IMR-90 (cell line): Measurements from ENCODE around the gene BAMBI. TPM values are rescaled to one million over a fixed set of nuclear protein-coding genes. Genes with fewer than 3 reads are reported as not detected.

Experiments used
- ATAC-seq: fragments of 200-7000 bp; cut with Tn5 transposase; 2 replicates; pipeline ENCODE4 v1.9.1; 2020; ENCODE audit warnings: low read depth, mild to moderate bottlenecking, moderate library complexity
- BruUV-seq: library from RNA; stranded (reverse); fragments of 400-500 nt; replicated peaks from 2 replicates; lab custom pipeline; 2021; lab: Mats Ljungman, UMichigan
- CTCF ChIA-PET: fragments of 300-600 bp; formaldehyde crosslinking; extraction: SDS; loops from one replicate; lab custom pipeline; 2021; ENCODE audit warnings: antibody characterized with exemption; lab: Yijun Ruan, JAX
- POLR2A ChIA-PET: fragments of 300-600 bp; sonication (Branson Sonifier 250); formaldehyde crosslinking; loops from one replicate; lab custom pipeline; 2022; ENCODE audit warnings: antibody characterized with exemption; ENCODE audit not compliant: unreplicated experiment; lab: Charles Lee
- DNase-seq: peaks from one replicate; pipeline ENCODE4 v3.0.0; 2013
- H2AFZ ChIP-seq: replicated peaks from 2 replicates; pipeline ENCODE3; 2013; ENCODE audit warnings: low read length, mild to moderate bottlenecking; ENCODE audit not compliant: poor library complexity
- H2AK5ac ChIP-seq: 2 replicates; pipeline ENCODE4 v1.6.1; 2013; ENCODE audit warnings: low read depth, low read length, inconsistent platforms
- H2AK9ac ChIP-seq: replicated peaks from 2 replicates; pipeline ENCODE3; 2013; ENCODE audit warnings: mild to moderate bottlenecking, low read depth, low read length, moderate library complexity; ENCODE audit not compliant: poor library complexity
- H2BK120ac ChIP-seq: 2 replicates; pipeline ENCODE4 v1.6.1; 2013; ENCODE audit warnings: low read depth, low read length, inconsistent platforms
- H2BK15ac ChIP-seq: 3 replicates; pipeline ENCODE4 v1.6.1; 2013; ENCODE audit warnings: low read depth, low read length, inconsistent platforms
- H2BK20ac ChIP-seq: 2 replicates; pipeline ENCODE4 v1.6.1; 2013; ENCODE audit warnings: low read depth, mild to moderate bottlenecking, inconsistent platforms, low read length, moderate library complexity
- H2BK5ac ChIP-seq: 2 replicates; pipeline ENCODE4 v1.6.1; 2013; ENCODE audit warnings: mild to moderate bottlenecking, low read depth, low read length, inconsistent platforms; ENCODE audit not compliant: poor library complexity, severe bottlenecking
- H3K14ac ChIP-seq: replicated peaks from 2 replicates; pipeline ENCODE4 v1.6.1; 2013; ENCODE audit warnings: low read depth, low read length, inconsistent platforms
- H3K18ac ChIP-seq: 2 replicates; pipeline ENCODE4 v1.6.1; 2013; ENCODE audit warnings: low read depth, low read length, control low read depth
- H3K23ac ChIP-seq: 2 replicates; pipeline ENCODE4 v1.6.1; 2013; ENCODE audit warnings: low read depth, low read length, inconsistent platforms
- H3K27ac ChIP-seq: 2 replicates; pipeline ENCODE4 v1.5.1; 2013; ENCODE audit warnings: mild to moderate bottlenecking, control low read depth, low read length; ENCODE audit not compliant: insufficient read depth
- H3K27me3 ChIP-seq: 2 replicates; pipeline ENCODE4 v1.6.1; 2013; ENCODE audit warnings: low read length; ENCODE audit not compliant: control insufficient read depth, insufficient read depth
- H3K36me3 ChIP-seq: 2 replicates; pipeline ENCODE4 v1.6.1; 2013; ENCODE audit warnings: low read length, mixed read lengths; ENCODE audit not compliant: control insufficient read depth, insufficient read depth
- H3K4ac ChIP-seq: 2 replicates; pipeline ENCODE4 v1.6.1; 2013; ENCODE audit warnings: low read depth, low read length, inconsistent platforms
- H3K4me1 ChIP-seq: 2 replicates; pipeline ENCODE4 v1.6.1; 2013; ENCODE audit warnings: low read length, mixed read lengths; ENCODE audit not compliant: control insufficient read depth, insufficient read depth
- H3K4me2 ChIP-seq: 2 replicates; pipeline ENCODE4 v1.6.1; 2013; ENCODE audit warnings: low read depth, mild to moderate bottlenecking, control low read depth, low read length, moderate library complexity
- H3K4me3 ChIP-seq: 2 replicates; pipeline ENCODE4 v1.5.1; 2013; ENCODE audit warnings: low read depth, mild to moderate bottlenecking, control low read depth, low read length, moderate library complexity; ENCODE audit not compliant: insufficient read depth
- H3K56ac ChIP-seq: 2 replicates; pipeline ENCODE4 v1.6.1; 2013; ENCODE audit warnings: low read length, inconsistent platforms; ENCODE audit not compliant: insufficient read depth; ENCODE audit errors: extremely low read depth
- H3K79me1 ChIP-seq, 2 experiments: 2 replicates each; pipeline ENCODE4 v1.6.1; 2013; ENCODE audit warnings: low read length in 2 of 2, inconsistent platforms in 1 of 2, low read depth in 1 of 2
- H3K9ac ChIP-seq: 2 replicates; pipeline ENCODE4 v1.6.1; 2013; ENCODE audit warnings: low read depth, low read length, control low read depth
- H3K9me1 ChIP-seq: 2 replicates; pipeline ENCODE4 v1.6.1; 2013; ENCODE audit warnings: low read length, inconsistent platforms; ENCODE audit not compliant: insufficient read depth
- H3K9me3 ChIP-seq: 2 replicates; pipeline ENCODE4 v1.6.1; 2013; ENCODE audit warnings: low read length; ENCODE audit not compliant: control insufficient read depth, insufficient read depth
- H4K20me1 ChIP-seq: 2 replicates; pipeline ENCODE4 v1.6.1; 2013; ENCODE audit warnings: low read length, inconsistent platforms; ENCODE audit not compliant: insufficient read depth
- H4K5ac ChIP-seq: 2 replicates; pipeline ENCODE4 v1.6.1; 2013; ENCODE audit warnings: mild to moderate bottlenecking, low read depth, low read length, control low read depth
- H4K8ac ChIP-seq, 2 experiments: 2 replicates each; pipeline ENCODE4 v1.6.1; 2013; ENCODE audit warnings: low read depth in 2 of 2, low read length in 2 of 2, control low read depth in 1 of 2, inconsistent platforms in 1 of 2
- H4K91ac ChIP-seq: 2 replicates; pipeline ENCODE4 v1.6.1; 2013; ENCODE audit warnings: low read depth, low read length, inconsistent platforms; ENCODE audit not compliant: insufficient read depth
- BHLHE40 ChIP-seq: fragments of 150-350 bp; IDR thresholded peaks from 2 replicates; pipeline ENCODE4 v1.6.1; 2016; ENCODE audit warnings: mild to moderate bottlenecking, low read depth, low read length
- CEBPB ChIP-seq: IDR thresholded peaks from 2 replicates; pipeline ENCODE4 v1.6.1; 2012; ENCODE audit warnings: low read depth, low read length, improper control_type of control experiment
- FOS ChIP-seq: fragments of 150-350 bp; IDR thresholded peaks from 2 replicates; pipeline ENCODE4 v1.6.1; 2016; ENCODE audit warnings: low read depth, low read length
- MAZ ChIP-seq: IDR thresholded peaks from 2 replicates; pipeline ENCODE4 v1.6.1; 2012; ENCODE audit warnings: low read depth, mild to moderate bottlenecking, low read length, improper control_type of control experiment, moderate library complexity, borderline replicate concordance
- MXI1 ChIP-seq: IDR thresholded peaks from 2 replicates; pipeline ENCODE4 v1.6.1; 2012; ENCODE audit warnings: low read depth, mild to moderate bottlenecking, low read length, moderate library complexity, borderline replicate concordance
- POLR2A ChIP-seq: IDR thresholded peaks from 2 replicates; pipeline ENCODE4 v1.6.1; 2012; ENCODE audit warnings: mild to moderate bottlenecking, low read depth, low read length
- RAD21 ChIP-seq: IDR thresholded peaks from 2 replicates; pipeline ENCODE4 v1.6.1; 2012; ENCODE audit warnings: low read length, improper control_type of control experiment
- RFX5 ChIP-seq: IDR thresholded peaks from 2 replicates; pipeline ENCODE4 v1.8.0; 2012; ENCODE audit warnings: low read depth, mild to moderate bottlenecking, low read length, moderate library complexity
- SMC3 ChIP-seq: fragments of 150-350 bp; IDR thresholded peaks from 2 replicates; pipeline ENCODE4 v1.6.1; 2016; ENCODE audit warnings: low read depth, mild to moderate bottlenecking, antibody characterized with exemption, low read length, moderate library complexity
- USF2 ChIP-seq: fragments of 150-350 bp; IDR thresholded peaks from 2 replicates; pipeline ENCODE4 v1.6.1; 2017; ENCODE audit warnings: mild to moderate bottlenecking, antibody characterized with exemption, low read length, low read depth
- WGBS, 2 experiments: methylation state at CpG; one replicate each; pipeline versions ENCODE4 v1.1.5 to v1.1.7; 2013; ENCODE audit warnings: missing lambda C conversion rate in 2 of 2; ENCODE audit not compliant: insufficient read length in 1 of 2; ENCODE audit errors: extremely low coverage in 2 of 2; 5-methylcytosine and 5-hydroxymethylcytosine counted together
- dilution Hi-C: fragments of 300-500 bp; cut with HindIII; formaldehyde crosslinking; loops from one replicate; pipeline ENCODE4 v1.14.3; 2018; ENCODE audit warnings: low sequenced_read_pairs; ENCODE audit not compliant: unreplicated experiment
- in situ Hi-C: fragments of 300-500 bp; cut with MboI; formaldehyde crosslinking; loops from 3 replicates; pipeline ENCODE4 v1.14.3; 2019; ENCODE audit warnings: low sequenced_read_pairs, inconsistent platforms, mixed read lengths
- intact Hi-C: fragments of 100-400 bp; cut with micrococcal nuclease; formaldehyde crosslinking; loops from 2 replicates; pipeline ENCODE4 v1.10.0; 2022
- polyA plus RNA-seq, 3 experiments: library from polyadenylated mRNA; depleted of rRNA; stranded (reverse); fragments of >200 nt; gene quantifications; 2 replicates each; pipeline ENCODE4 v1.2.3, GENCODE V29; 2012; ENCODE audit warnings: low replicate concordance in 1 of 3
- total RNA-seq: library from RNA; depleted of rRNA; stranded (reverse); fragments of >200 nt; gene quantifications from 2 replicates; pipeline ENCODE4 v1.2.3, GENCODE V29; 2012
- TF ChIP-seq, protein P1 (sequence below): conservative IDR thresholded peaks from 2 replicates; pipeline ENCODE4 v1.5.1; 2012; ENCODE audit warnings: mild to moderate bottlenecking, low read depth, low read length, improper control_type of control experiment

The BAMBI gene
- total and polyA plus RNA-seq, 2 of the 4 experiments (the other 2 are of a cell fraction), result 14.4 to 19.4 TPM

- TF ChIP-seq CEBPB, result no peak; the same call in 1 of the 2 replicates
- no peak; the same call in 1 of the 2 replicates for TF ChIP-seq RFX5
These were observed 49.0 kb upstream of the BAMBI start (continued) for GRCh38 chr10:28628184-28628893.

DNA sequence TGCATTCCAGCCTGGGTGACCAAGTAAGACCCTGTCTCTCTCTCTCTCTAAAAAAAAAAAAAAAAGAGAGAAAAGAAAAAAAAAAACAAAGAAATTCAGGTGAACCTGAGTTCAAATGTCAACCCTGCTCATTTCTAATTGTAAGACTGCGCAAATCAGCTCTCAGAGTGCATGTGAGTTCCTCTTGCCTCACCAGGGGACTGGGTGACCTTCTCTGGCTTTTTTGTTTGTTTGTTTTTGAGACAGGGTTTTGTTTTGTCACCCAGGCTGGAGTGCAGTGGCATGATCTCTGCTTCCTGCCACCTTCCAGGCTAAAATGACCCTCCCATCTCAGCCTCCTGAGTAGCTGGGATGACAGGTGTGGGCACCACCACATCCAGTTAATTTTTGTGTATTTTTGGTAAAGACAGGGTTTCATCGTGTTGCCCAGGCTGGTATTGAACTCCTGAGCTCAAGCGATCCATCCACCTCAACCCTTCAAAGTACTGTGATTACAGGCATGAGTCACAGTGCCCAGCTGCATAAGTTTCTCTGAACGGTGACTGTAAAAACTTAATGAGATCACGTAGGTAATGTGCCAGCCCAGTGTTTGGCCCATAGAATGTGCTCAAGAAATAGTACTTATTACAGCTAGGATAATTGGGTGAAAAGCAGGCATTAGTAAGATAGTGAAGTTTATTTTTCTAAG, 45.3 kb upstream of the BAMBI start:
- H3K4me2 ChIP-seq, result no peak overlapping the region
- H4K5ac ChIP-seq, result no peak overlapping the region
- peaks cover 2% of the 10 kb centered on the region; the same call in 1 of the 2 replicates for H3K4me1 ChIP-seq
- H3K79me1 ChIP-seq, result no peaks in the 10 kb centered on the region
- no CpG with 5 or more reads among the region's 5 CpGs for WGBS, 2 experiments
- no peak overlapping the region for H4K8ac ChIP-seq
- no peak overlapping the region for H3K27ac ChIP-seq
- H3K23ac ChIP-seq, result no peak overlapping the region
- no peak overlapping the region for H3K4me3 ChIP-seq
- in situ Hi-C loops, result no loop called here
- no peak overlapping the region for H3K9ac ChIP-seq
- intact Hi-C loops, result no loop called here
- no peak overlapping the region for H2BK15ac ChIP-seq
- ChIA-PET POLR2A (no interaction called here), CTCF (interaction anchor here (2.2 kb wide), 1 partner anchor 32 kb away, joined by 6 read pairs; no protein-coding TSS in a partner anchor)
- H2AK5ac ChIP-seq, result no peak overlapping the region
- H3K9me1 ChIP-seq, result no peaks in the 10 kb centered on the region
- peak; percentile 31 for DNase-seq
- no peaks in the 10 kb centered on the region for H3K9me3 ChIP-seq
- H2BK120ac ChIP-seq, result no peak overlapping the region
- H2BK20ac ChIP-seq, result no peak overlapping the region
- no peak overlapping the region for H4K91ac ChIP-seq
- H3K4ac ChIP-seq, result no peak overlapping the region
- no peak overlapping the region for H3K14ac ChIP-seq
- no peak overlapping the region for H3K56ac ChIP-seq
- no peak overlapping the region for H2AK9ac ChIP-seq
- H2AFZ ChIP-seq, result no peak overlapping the region
- dilution Hi-C loops, result no loop called here
- no TSS peak for BruUV-seq
- H3K18ac ChIP-seq, result no peak overlapping the region
- no peak overlapping the region for H2BK5ac ChIP-seq
- H3K36me3 ChIP-seq, result no peaks in the 10 kb centered on the region
- peaks cover 23% of the 10 kb centered on the region for H3K27me3 ChIP-seq
- ATAC-seq, result no peak
- H4K20me1 ChIP-seq, result no peaks in the 10 kb centered on the region
- TF ChIP-seq CEBPB (no peak), MXI1 (no peak), BHLHE40 (no peak), SMC3 (no peak), POLR2A (no peak), USF2 (no peak), FOS (no peak), RFX5 (no peak), RAD21 (no peak), MAZ (no peak)
- TF ChIP-seq, protein P1, sequence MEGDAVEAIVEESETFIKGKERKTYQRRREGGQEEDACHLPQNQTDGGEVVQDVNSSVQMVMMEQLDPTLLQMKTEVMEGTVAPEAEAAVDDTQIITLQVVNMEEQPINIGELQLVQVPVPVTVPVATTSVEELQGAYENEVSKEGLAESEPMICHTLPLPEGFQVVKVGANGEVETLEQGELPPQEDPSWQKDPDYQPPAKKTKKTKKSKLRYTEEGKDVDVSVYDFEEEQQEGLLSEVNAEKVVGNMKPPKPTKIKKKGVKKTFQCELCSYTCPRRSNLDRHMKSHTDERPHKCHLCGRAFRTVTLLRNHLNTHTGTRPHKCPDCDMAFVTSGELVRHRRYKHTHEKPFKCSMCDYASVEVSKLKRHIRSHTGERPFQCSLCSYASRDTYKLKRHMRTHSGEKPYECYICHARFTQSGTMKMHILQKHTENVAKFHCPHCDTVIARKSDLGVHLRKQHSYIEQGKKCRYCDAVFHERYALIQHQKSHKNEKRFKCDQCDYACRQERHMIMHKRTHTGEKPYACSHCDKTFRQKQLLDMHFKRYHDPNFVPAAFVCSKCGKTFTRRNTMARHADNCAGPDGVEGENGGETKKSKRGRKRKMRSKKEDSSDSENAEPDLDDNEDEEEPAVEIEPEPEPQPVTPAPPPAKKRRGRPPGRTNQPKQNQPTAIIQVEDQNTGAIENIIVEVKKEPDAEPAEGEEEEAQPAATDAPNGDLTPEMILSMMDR, result no peak
